ENCODE results near the gene PSMA7. TPM values are rescaled to one million over a fixed set of nuclear protein-coding genes. Genes with fewer than 3 reads are reported as not detected.

The PSMA7 gene
- total and polyA plus RNA-seq, 2 of the 8 experiments (the other 6 are each of a cell fraction or from before 2014, with no cell fraction given): 361 to 648 TPM

DNA sequence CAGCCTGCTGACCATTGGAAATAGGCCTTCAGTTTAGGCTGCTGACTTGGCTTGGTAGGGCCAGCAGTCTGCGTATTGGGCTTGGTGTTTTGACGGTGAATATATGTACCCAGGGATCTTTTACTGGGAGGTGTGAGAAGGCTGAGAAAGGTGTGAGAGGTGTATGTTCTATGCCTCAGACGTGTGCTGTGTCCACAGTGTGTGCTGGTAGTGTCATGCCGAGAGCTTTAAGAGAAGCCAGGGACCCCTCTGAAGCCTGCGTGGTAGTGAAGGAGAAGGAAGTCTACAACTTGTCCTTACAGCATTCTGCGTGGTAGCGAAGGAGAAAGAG, 2.5 kb upstream of the PSMA7 start:
- H3K23ac ChIP-seq (ENCODE audit: insufficient read length): no peak overlapping the region
- H3K4me3 ChIP-seq (ENCODE audit: extremely low read depth in 1 of 4, insufficient read depth in 2 of 4, low read depth in 3 of 4, low read length in 4 of 4): no peak overlapping the region
- FAIRE-seq (no peak), DNase-seq (ENCODE audit: low read depth in 1 of 2, low spot score in 2 of 2) (no peak)
- H3K4ac ChIP-seq (replicated peaks; ENCODE audit: insufficient read length, low read depth, low read length): no peak overlapping the region
- H2BK120ac ChIP-seq (replicated peaks; ENCODE audit: low read depth, low read length): no peak overlapping the region
- peaks cover 0 to 9% (median 3%) of the 10 kb centered on the region in 4 experiments; a peak in 3 of 8 replicates for H3K36me3 ChIP-seq (ENCODE audit: control insufficient read depth in 2 of 4, insufficient read depth in 4 of 4, low read length in 3 of 4)
- H2BK12ac ChIP-seq (ENCODE audit: low read depth, low read length): no peak overlapping the region
- no peak overlapping the region for H4K5ac ChIP-seq (ENCODE audit: insufficient read length, low read depth, low read length)
- H3K18ac ChIP-seq (ENCODE audit: extremely low read depth, low read length): no peak overlapping the region
- no peak overlapping the region; a peak in 1 of 4 replicates for H3K4me2 ChIP-seq (ENCODE audit: insufficient read depth in 1 of 2, low read depth in 2 of 2, low read length in 2 of 2)
- ChIA-PET CTCF (ENCODE audit: partially characterized antibody) (interaction anchor here (0.8 to 2.0 kb wide), 6 partner anchors 9 to 135 kb away, joined by 3 to 8 read pairs (median 4); no protein-coding TSS in a partner anchor), POLR2A (ENCODE audit: partially characterized antibody) (interaction anchor here (0.8 to 3.4 kb wide), 3 partner anchors 10 to 25 kb away, joined by 3 to 10 read pairs (median 7); no protein-coding TSS in a partner anchor)
- WGBS, 2 experiments (ENCODE audit: extremely low coverage in 1 of 2, insufficient coverage in 1 of 2, insufficient read length in 1 of 2, insufficient replicate concordance in 2 of 2, low coverage in 1 of 2, low lambda C conversion rate in 2 of 2, missing lambda C conversion rate in 1 of 2): 89% methylated on average over 7 of the region's 7 CpGs; no CpG with 5 or more reads in 1 of the 2 experiments
- no peaks in the 10 kb centered on the region for H3K9me3 ChIP-seq (ENCODE audit: insufficient read depth in 2 of 2, low read depth in 1 of 2, low read length in 1 of 2)
- H4K20me1 ChIP-seq (replicated peaks in 1 of 2; ENCODE audit: control insufficient read depth in 1 of 2, insufficient read depth in 2 of 2, low read length in 2 of 2): peaks cover 51 to 59% of the 10 kb centered on the region in 2 experiments
- no peak overlapping the region for H3K27ac ChIP-seq (ENCODE audit: low read depth, low read length)
- peak overlapping the region; percentile 1; the same call in 1 of the 2 replicates for H2AK5ac ChIP-seq (ENCODE audit: low read depth, low read length)
- H3K79me2 ChIP-seq (ENCODE audit: control insufficient read depth in 1 of 2, insufficient read depth in 2 of 2, low read length in 2 of 2): peaks cover 62 to 88% of the 10 kb centered on the region in 2 experiments
- H4K8ac ChIP-seq (ENCODE audit: extremely low read depth, insufficient read depth, low read length): no peak overlapping the region
- no peak overlapping the region for H2BK15ac ChIP-seq (ENCODE audit: low read length)
- H2BK20ac ChIP-seq (ENCODE audit: low read length): no peak overlapping the region
- peaks cover 0 to 21% (median 11%) of the 10 kb centered on the region in 4 experiments; a peak in 6 of 7 replicates for H3K4me1 ChIP-seq (replicated peaks in 1 of 4; ENCODE audit: control insufficient read depth in 3 of 4, insufficient read depth in 4 of 4, low read length in 3 of 4)
- no peak overlapping the region for H3K14ac ChIP-seq (ENCODE audit: insufficient read length)
- H3K56ac ChIP-seq (replicated peaks; ENCODE audit: insufficient read length, low read depth, low read length): no peak overlapping the region
- no peak overlapping the region for H2AFZ ChIP-seq (ENCODE audit: low read length)
- peaks cover 40% of the 10 kb centered on the region for H3K79me1 ChIP-seq (ENCODE audit: low read depth, low read length)
- no peak overlapping the region for H4K91ac ChIP-seq (replicated peaks; ENCODE audit: insufficient read length, low read length)
- H3K27me3 ChIP-seq (replicated peaks in 1 of 4; ENCODE audit: control insufficient read depth in 3 of 4, extremely low read depth in 1 of 4, insufficient read depth in 3 of 4, low read length in 3 of 4): no peaks in the 10 kb centered on the region
- TF ChIP-seq SAP30 (IDR thresholded peaks at IDR 0.05; ENCODE audit: insufficient read depth, insufficient replicate concordance, low read length) (no peak), SP2 (IDR thresholded peaks at IDR 0.05; ENCODE audit: low read length) (no peak), CTBP2 (IDR thresholded peaks at IDR 0.05; ENCODE audit: borderline replicate concordance, insufficient read depth, insufficient read length, low read length) (no peak), CREB1 (IDR thresholded peaks at IDR 0.05) (no peak), SIN3A (conservative IDR thresholded peaks at IDR 0.05 in 1 of 2, IDR thresholded peaks at IDR 0.05 in 1 of 2; ENCODE audit: low read depth in 1 of 2, low read length in 2 of 2) (no peak), RAD21 (IDR thresholded peaks at IDR 0.05 in 1 of 2, conservative IDR thresholded peaks at IDR 0.05 in 1 of 2; ENCODE audit: low read depth in 2 of 2, low read length in 2 of 2) (no peak), KDM5A (IDR thresholded peaks at IDR 0.05; ENCODE audit: low read length) (no peak), PHF8 (conservative IDR thresholded peaks at IDR 0.05; ENCODE audit: low read depth, low read length) (no peak), RXRA (IDR thresholded peaks at IDR 0.05; ENCODE audit: insufficient read depth, low read depth, low read length) (no peak), POLR2A (IDR thresholded peaks at IDR 0.05; ENCODE audit: control extremely low read depth in 1 of 2, low read depth in 2 of 2, low read length in 2 of 2) (no peak), JUN (IDR thresholded peaks at IDR 0.05; ENCODE audit: low read depth, low read length) (no peak), TEAD4 (IDR thresholded peaks at IDR 0.05; ENCODE audit: low read depth, low read length) (no peak)
- peaks cover 3% of the 10 kb centered on the region; the same call in 1 of the 2 replicates for H3K23me2 ChIP-seq (ENCODE audit: low read depth, low read length)
- no peak overlapping the region for H2BK5ac ChIP-seq (ENCODE audit: low read depth, low read length)
- H3K9ac ChIP-seq (replicated peaks in 1 of 4; ENCODE audit: extremely low read depth in 1 of 4, low read depth in 3 of 4, low read length in 3 of 4): no peak overlapping the region; a peak in 1 of 7 replicates
